Measurements from ENCODE around the gene AACS.

DNA sequence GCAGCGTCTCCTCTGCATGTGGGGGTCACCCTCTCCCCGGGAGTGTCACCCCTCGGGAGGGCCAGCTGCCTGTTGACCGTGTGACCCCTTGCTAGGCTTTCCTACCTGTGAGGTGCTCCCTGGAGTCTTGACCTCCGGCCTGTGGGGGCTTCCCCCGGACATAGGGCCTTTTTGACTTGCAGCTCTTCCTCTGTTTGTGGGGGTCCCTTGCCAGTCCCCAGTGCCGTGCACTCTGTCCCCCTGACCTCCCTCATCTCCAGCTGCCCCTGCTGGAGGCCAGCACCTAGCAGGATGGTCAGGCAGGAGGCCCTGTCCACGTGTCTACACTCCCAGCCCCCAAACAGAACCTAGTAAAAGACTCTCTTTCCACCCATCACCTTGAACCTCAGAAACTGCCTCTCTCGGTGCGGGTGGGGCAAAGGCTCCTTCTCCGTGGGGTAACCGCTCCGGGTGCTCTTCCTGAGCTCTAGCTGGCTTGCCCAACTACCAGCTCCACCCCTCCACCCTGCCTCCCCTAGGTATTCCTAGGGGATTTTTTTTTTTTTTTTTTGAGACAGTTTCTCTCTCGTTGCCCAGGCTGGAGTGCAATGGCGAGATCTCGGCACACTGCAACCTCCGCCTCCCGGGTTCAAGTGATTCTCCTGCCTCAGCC, 810 bp downstream of the AACS start:
- TF ChIP-seq, protein P1, sequence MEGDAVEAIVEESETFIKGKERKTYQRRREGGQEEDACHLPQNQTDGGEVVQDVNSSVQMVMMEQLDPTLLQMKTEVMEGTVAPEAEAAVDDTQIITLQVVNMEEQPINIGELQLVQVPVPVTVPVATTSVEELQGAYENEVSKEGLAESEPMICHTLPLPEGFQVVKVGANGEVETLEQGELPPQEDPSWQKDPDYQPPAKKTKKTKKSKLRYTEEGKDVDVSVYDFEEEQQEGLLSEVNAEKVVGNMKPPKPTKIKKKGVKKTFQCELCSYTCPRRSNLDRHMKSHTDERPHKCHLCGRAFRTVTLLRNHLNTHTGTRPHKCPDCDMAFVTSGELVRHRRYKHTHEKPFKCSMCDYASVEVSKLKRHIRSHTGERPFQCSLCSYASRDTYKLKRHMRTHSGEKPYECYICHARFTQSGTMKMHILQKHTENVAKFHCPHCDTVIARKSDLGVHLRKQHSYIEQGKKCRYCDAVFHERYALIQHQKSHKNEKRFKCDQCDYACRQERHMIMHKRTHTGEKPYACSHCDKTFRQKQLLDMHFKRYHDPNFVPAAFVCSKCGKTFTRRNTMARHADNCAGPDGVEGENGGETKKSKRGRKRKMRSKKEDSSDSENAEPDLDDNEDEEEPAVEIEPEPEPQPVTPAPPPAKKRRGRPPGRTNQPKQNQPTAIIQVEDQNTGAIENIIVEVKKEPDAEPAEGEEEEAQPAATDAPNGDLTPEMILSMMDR (IDR thresholded peaks at IDR 0.05), result no peak
- TF ChIP-seq POLR2A (IDR thresholded peaks at IDR 0.05), result no peak
- TF ChIP-seq POLR2AphosphoS5 (IDR thresholded peaks at IDR 0.05), result no peak
- no peak for TF ChIP-seq EP300 (IDR thresholded peaks at IDR 0.05)
